A549 (cell line): ENCODE results near the gene CCNT2. TPM values are rescaled to one million over a fixed set of nuclear protein-coding genes. Genes with fewer than 3 reads are reported as not detected.

Experiments used
- ATAC-seq, 2 experiments: fragments of 200-7000 bp in 1 of 2; fragments of >200 bp in 1 of 2; cut with Nextera tagmentation in 1 of 2; cut with Tn5 transposase in 1 of 2; 3 replicates each; pipeline versions ENCODE4 v1.8.0 to v1.9.1; 2018 to 2020; ENCODE audit warnings: mild to moderate bottlenecking in 1 of 2, moderate library complexity in 1 of 2
- CTCF ChIA-PET: fragments of 300-600 bp; sonication (Branson Sonifier 250); formaldehyde crosslinking; extraction: SDS; loops from one replicate; lab custom pipeline; 2021; ENCODE audit warnings: antibody characterized with exemption, inconsistent platforms; lab: Yijun Ruan, JAX
- POLR2A ChIA-PET: fragments of 350-600 bp; formaldehyde crosslinking; extraction: SDS; loops from one replicate; lab custom pipeline; 2021; ENCODE audit warnings: antibody characterized with exemption, inconsistent platforms; lab: Yijun Ruan, JAX
- DNase-seq, 2 experiments: peaks; one replicate each; pipeline versions ENCODE4 v3.0.0 to v3.0.0-alpha.2; 2011 to 2016; ENCODE audit warnings: low read depth in 1 of 2, low spot score in 1 of 2
- FAIRE-seq: peaks from 2 replicates; lab custom pipeline; 2011; peaks lifted over from hg19 to GRCh38; lab: Jason Lieb, UNC
- H3K27ac ChIP-seq, 2 experiments: fragments of >200 bp; sonication (Bioruptor Twin); formaldehyde crosslinking; 3 replicates each; pipeline ENCODE4 v1.5.1; 2016 to 2017
- H3K4me1 ChIP-seq: fragments of >200 bp; sonication (Bioruptor Twin); formaldehyde crosslinking; 3 replicates; pipeline ENCODE4 v1.6.1; 2016
- H3K4me2 ChIP-seq: fragments of >200 bp; sonication (Bioruptor Twin); formaldehyde crosslinking; 3 replicates; pipeline ENCODE4 v1.6.1; 2016
- H3K4me3 ChIP-seq: fragments of >200 bp; sonication (Bioruptor Twin); formaldehyde crosslinking; 3 replicates; pipeline ENCODE4 v1.5.1; 2016
- H3K9me3 ChIP-seq: fragments of >200 bp; sonication (Bioruptor Twin); formaldehyde crosslinking; 3 replicates; pipeline ENCODE4 v1.6.1; 2016
- ATOH8 ChIP-seq: fragments of 250-450 bp; sonication (Bioruptor Pico); IDR thresholded peaks from 2 replicates; pipeline ENCODE4 v1.5.0; 2020; ENCODE audit warnings: low read depth, mild to moderate bottlenecking, moderate library complexity
- CBX8 ChIP-seq: fragments of 200-600 bp; sonication (generic); IDR thresholded peaks from 2 replicates; pipeline ENCODE4 v1.6.1; 2016
- CEBPB ChIP-seq, 2 experiments: fragments of >200 bp in 1 of 2; sonication (Bioruptor Twin) in 1 of 2; formaldehyde crosslinking in 1 of 2; IDR thresholded peaks; 2 replicates each; pipeline ENCODE4 v1.6.1; 2012 to 2016
- E2F6 ChIP-seq: IDR thresholded peaks from 2 replicates; pipeline ENCODE4 v1.6.1; 2012; ENCODE audit warnings: low read depth, borderline replicate concordance
- EHF ChIP-seq: fragments of 250-450 bp; sonication (Bioruptor Pico); IDR thresholded peaks from 2 replicates; pipeline ENCODE4 v1.5.0; 2020; ENCODE audit warnings: mild to moderate bottlenecking
- ELK1 ChIP-seq: fragments of 150-350 bp; IDR thresholded peaks from 2 replicates; pipeline ENCODE4 v1.6.1; 2014; ENCODE audit warnings: low read depth, mild to moderate bottlenecking, low read length
- FOSB ChIP-seq: fragments of 250-450 bp; sonication (Bioruptor Pico); IDR thresholded peaks from 2 replicates; pipeline ENCODE4 v1.5.0; 2020; ENCODE audit warnings: mild to moderate bottlenecking, moderate library complexity
- FOSL2 ChIP-seq, 2 experiments: fragments of 450-650 bp in 1 of 2; fragments of >200 bp in 1 of 2; sonication (Bioruptor Twin) in 1 of 2; formaldehyde crosslinking; IDR thresholded peaks; 2 replicates each; pipeline versions ENCODE4 v1.5.0 to v1.6.1; 2016 to 2020; ENCODE audit warnings: mild to moderate bottlenecking in 1 of 2, moderate library complexity in 1 of 2
- FOXS1 ChIP-seq: fragments of 250-450 bp; sonication (Bioruptor Pico); IDR thresholded peaks from 2 replicates; pipeline ENCODE4 v1.5.0; 2020; ENCODE audit warnings: mild to moderate bottlenecking, moderate library complexity
- HDAC2 ChIP-seq: fragments of 200-600 bp; sonication (generic); IDR thresholded peaks from 2 replicates; pipeline ENCODE4 v1.6.1; 2016
- HES2 ChIP-seq: fragments of >200 bp; sonication (Bioruptor Twin); formaldehyde crosslinking; IDR thresholded peaks from 2 replicates; pipeline ENCODE4 v1.6.1; 2016
- HEYL ChIP-seq: fragments of 250-450 bp; sonication (Bioruptor Pico); IDR thresholded peaks from 2 replicates; pipeline ENCODE4 v1.8.0; 2021; ENCODE audit warnings: mild to moderate bottlenecking, moderate library complexity
- HOXA7 ChIP-seq: fragments of 250-450 bp; sonication (Bioruptor Pico); IDR thresholded peaks from 2 replicates; pipeline ENCODE4 v1.5.0; 2020; ENCODE audit warnings: mild to moderate bottlenecking, moderate library complexity
- HOXB5 ChIP-seq: fragments of 250-450 bp; sonication (Bioruptor Pico); IDR thresholded peaks from 2 replicates; pipeline ENCODE4 v1.5.0; 2020; ENCODE audit warnings: mild to moderate bottlenecking, moderate library complexity
- MAFK ChIP-seq: fragments of 450-650 bp; IDR thresholded peaks from 2 replicates; pipeline ENCODE4 v1.6.1; 2014; ENCODE audit not compliant: partially characterized antibody
- NFE2L2 ChIP-seq: fragments of 150-350 bp; conservative IDR thresholded peaks from 2 replicates; pipeline ENCODE4 v1.6.1; 2014; ENCODE audit warnings: low read length
- NPAS2 ChIP-seq: fragments of 250-450 bp; sonication (Bioruptor Pico); IDR thresholded peaks from 2 replicates; pipeline ENCODE4 v1.8.0; 2022; ENCODE audit warnings: mild to moderate bottlenecking, moderate library complexity, borderline replicate concordance
- PBX3 ChIP-seq: IDR thresholded peaks from 2 replicates; pipeline ENCODE4 v1.6.1; 2012
- PHF8 ChIP-seq: fragments of 200-600 bp; sonication (generic); IDR thresholded peaks from 2 replicates; pipeline ENCODE4 v1.6.1; 2016; ENCODE audit warnings: low read depth, mild to moderate bottlenecking, antibody characterized with exemption, moderate library complexity, borderline replicate concordance
- POLR2A ChIP-seq: IDR thresholded peaks from 2 replicates; pipeline ENCODE4 v1.6.1; 2012; ENCODE audit warnings: mild to moderate bottlenecking, low read length
- RCOR1 ChIP-seq: fragments of 150-350 bp; IDR thresholded peaks from 2 replicates; pipeline ENCODE4 v1.6.1; 2014; ENCODE audit warnings: antibody characterized with exemption, low read length, low read depth
- RNF2 ChIP-seq: fragments of 200-600 bp; sonication (generic); IDR thresholded peaks from 2 replicates; pipeline ENCODE4 v1.6.1; 2016; ENCODE audit warnings: low read depth, mild to moderate bottlenecking, antibody characterized with exemption, moderate library complexity, borderline replicate concordance
- TFCP2L1 ChIP-seq: fragments of 250-450 bp; sonication (Bioruptor Pico); IDR thresholded peaks from 2 replicates; pipeline ENCODE4 v1.5.0; 2021; ENCODE audit warnings: mild to moderate bottlenecking
- USF2 ChIP-seq: fragments of 450-650 bp; IDR thresholded peaks from 2 replicates; pipeline ENCODE4 v1.6.1; 2014; ENCODE audit warnings: antibody characterized with exemption
- ZC3H11A ChIP-seq: fragments of 450-650 bp; IDR thresholded peaks from 2 replicates; pipeline ENCODE4 v1.6.1; 2014; ENCODE audit warnings: antibody characterized with exemption, mild to moderate bottlenecking
- ZSCAN20 ChIP-seq: fragments of 250-450 bp; sonication (Bioruptor Pico); IDR thresholded peaks from 2 replicates; pipeline ENCODE4 v1.8.0; 2022; ENCODE audit warnings: mild to moderate bottlenecking, moderate library complexity
- WGBS: methylation state at CpG from one replicate; pipeline ENCODE4 v1.1.6; 2017; ENCODE audit errors: missing lambda C conversion rate; 5-methylcytosine and 5-hydroxymethylcytosine counted together
- polyA plus RNA-seq, 4 experiments: library from polyadenylated mRNA; depleted of rRNA in 3 of 4; stranded (reverse); fragments of >200 nt; fragmentation: RNase III in 1 of 4; extraction: RNeasy Plus Mini Kit Qiagen cat#74134 plus additional on column Dnase treatment in 1 of 4; gene quantifications; 2 replicates in 3 of 4; 3 replicates in 1 of 4; pipeline ENCODE4 v1.2.3, GENCODE V29; 2011 to 2017

The CCNT2 gene
- polyA plus RNA-seq, 2 of the 4 experiments (the other 2 are of a cell fraction), result 12.6 to 20.7 TPM

GRCh38 chr2:134924912-134925311, 6.3 kb downstream of the CCNT2 start (continued):
- TF ChIP-seq NPAS2 (CRISPR knock-in tag) (no peak), RNF2 (no peak), CBX8 (no peak), FOXS1 (CRISPR knock-in tag) (no peak), PHF8 (no peak), TFCP2L1 (CRISPR knock-in tag) (no peak), EHF (CRISPR knock-in tag) (no peak), PBX3 (no peak), ZSCAN20 (no peak), NFE2L2 (no peak), POLR2A (no peak)

- Histone ChIP-seq H3K4me3 (no peak overlapping the region), H3K4me2 (peak overlapping the region; percentile 60), H3K4me1 (peaks cover 43% of the 10 kb centered on the region), H3K27ac (peak overlapping the region; percentile 25 to 39; a peak in 4 of 6 replicates), H3K9me3 (no peaks in the 10 kb centered on the region)
- ATAC-seq (peak in 1 of 2 experiments; percentile 49; a peak in 3 of 6 replicates), FAIRE-seq (no peak), DNase-seq (peak in 1 of 2 experiments; percentile 22)
- WGBS, result 60% methylated on average over 3 of the region's 3 CpGs
- TF ChIP-seq CEBPB (IDR thresholded peaks at IDR 0.05), result no peak
- TF ChIP-seq ELK1, result no peak
- TF ChIP-seq FOSL2 (IDR thresholded peaks at IDR 0.05), result no peak
- no peak for TF ChIP-seq FOSL2 (CRISPR knock-in tag; IDR thresholded peaks at IDR 0.05)
- no peak for TF ChIP-seq POLR2A
- TF ChIP-seq HEYL, result no peak
- no peak for TF ChIP-seq E2F6
- TF ChIP-seq HDAC2, result no peak
- no peak for TF ChIP-seq FOSB (CRISPR knock-in tag)
- TF ChIP-seq RCOR1, result no peak
- TF ChIP-seq EHF (CRISPR knock-in tag), result no peak
- no peak for TF ChIP-seq ATOH8
- ChIA-PET CTCF (interaction anchor here (0.6 to 0.9 kb wide), 2 partner anchors 15 to 1037 kb away, joined by 3 read pairs; no protein-coding TSS in a partner anchor), POLR2A (interaction anchor here (0.8 to 0.9 kb wide), 2 partner anchors 9 kb away, joined by 3 read pairs; no protein-coding TSS in a partner anchor)
Observed at GRCh38 chr2:134926231-134926931, 7.8 kb downstream of the CCNT2 start.

GRCh38 chr2:134927195-134927594, 8.6 kb downstream of the CCNT2 start:
- ChIA-PET POLR2A (interaction anchor here (0.6 to 0.9 kb wide), 2 partner anchors 9 to 32 kb away, joined by 3 read pairs; no protein-coding TSS in a partner anchor), CTCF (interaction anchor here (0.9 to 1.2 kb wide), 2 partner anchors 10 to 14 kb away, joined by 3 read pairs; no protein-coding TSS in a partner anchor)
- FAIRE-seq (no peak), ATAC-seq (peak in 1 of 2 experiments; percentile 64; a peak in 3 of 6 replicates), DNase-seq (peak in 1 of 2 experiments; percentile 11)
- WGBS, result 54% methylated on average over 3 of the region's 3 CpGs
- Histone ChIP-seq H3K4me2 (peak overlapping the region; percentile 60), H3K9me3 (no peaks in the 10 kb centered on the region), H3K4me3 (no peak overlapping the region), H3K4me1 (peaks cover 43% of the 10 kb centered on the region), H3K27ac (peak overlapping the region in 1 of 2 experiments; percentile 25; a peak in 2 of 6 replicates)
- no peak for TF ChIP-seq ATOH8
- peak; percentile 52; the same call in 1 of the 2 replicates for TF ChIP-seq NFE2L2
- TF ChIP-seq CBX8, result no peak
- no peak for TF ChIP-seq FOSB (CRISPR knock-in tag)
- TF ChIP-seq TFCP2L1 (CRISPR knock-in tag), result no peak
- TF ChIP-seq CEBPB (IDR thresholded peaks at IDR 0.05), result 0 out of 4 replicates have a peak, but pooled peaks of 1 of the 2 experiments have one; percentile 10
- no peak for TF ChIP-seq EHF (CRISPR knock-in tag)
- TF ChIP-seq ZC3H11A, result no peak
- TF ChIP-seq NPAS2 (CRISPR knock-in tag), result no peak
- no peak for TF ChIP-seq USF2
- TF ChIP-seq HOXB5 (CRISPR knock-in tag), result no peak
- no peak for TF ChIP-seq HOXA7
- TF ChIP-seq MAFK, result peak; percentile 81
- TF ChIP-seq HES2, result no peak
- TF ChIP-seq PBX3, result no peak
